Right lobe of liver (tissue), 6 donors: ENCODE data around the gene ERCC6. TPM values are rescaled to one million over a fixed set of nuclear protein-coding genes. Genes with fewer than 3 reads are reported as not detected.
A peak's percentile ranks its signal among the peaks of the same experiment; 100 is the strongest.

Experiments used
- ATAC-seq, 4 donors: fragments of 200-7000 bp; cut with Tn5 transposase; one replicate each; pipeline ENCODE4 v1.9.1; 2020; ENCODE audit warnings: mild to moderate bottlenecking in 4 of 4, moderate library complexity in 4 of 4
- DNase-seq, 3 donors: peaks; one replicate each; pipeline ENCODE4 v3.0.0-alpha.2; 2020
- H3K27ac ChIP-seq, 3 donors: fragments of 200-600 bp; one replicate each; pipeline ENCODE4 v1.8.0; 2022
- H3K27me3 ChIP-seq, 2 donors: fragments of 200-600 bp; one replicate each; pipeline ENCODE4 v1.8.0; 2022
- H3K36me3 ChIP-seq, 4 donors: fragments of 200-600 bp; sonication (generic) in 1 of 4; one replicate each; pipeline versions ENCODE4 v1.5.1 to v1.8.0; 2017 to 2022; ENCODE audit warnings: control low read depth in 1 of 4
- H3K4me1 ChIP-seq, 4 donors: fragments of 200-600 bp; sonication (generic) in 1 of 4; one replicate each; pipeline versions ENCODE4 v1.5.1 to v1.8.0; 2017 to 2022; ENCODE audit warnings: control low read depth in 1 of 4
- H3K4me3 ChIP-seq, 3 donors: fragments of 200-600 bp; one replicate each; pipeline ENCODE4 v1.8.0; 2022
- H3K9me3 ChIP-seq, 4 donors: fragments of 200-600 bp; sonication (generic) in 1 of 4; one replicate each; pipeline versions ENCODE4 v1.5.1 to v1.8.0; 2017 to 2022; ENCODE audit warnings: control low read depth in 1 of 4
- CTCF ChIP-seq, 4 donors: fragments of 200-600 bp in 3 of 4; fragments of 450-650 bp in 1 of 4; IDR thresholded peaks; one replicate each; pipeline versions ENCODE4 v1.5.1 to v1.8.0; 2016 to 2022; ENCODE audit warnings: antibody characterized with exemption in 4 of 4, mild to moderate bottlenecking in 2 of 4
- POLR2A ChIP-seq: fragments of 450-650 bp; IDR thresholded peaks from one replicate; pipeline ENCODE4 v1.6.1; 2017; ENCODE audit warnings: antibody characterized with exemption, mild to moderate bottlenecking
- WGBS: methylation state at CpG from one replicate; pipeline ENCODE4 v1.1.6; 2018; ENCODE audit warnings: low coverage, low lambda C conversion rate; ENCODE audit not compliant: insufficient coverage; ENCODE audit errors: missing lambda C conversion rate; 5-methylcytosine and 5-hydroxymethylcytosine counted together
- intact Hi-C, 2 donors: fragments of 100-400 bp; cut with DNase I; formaldehyde crosslinking; loops; one replicate each; pipeline versions ENCODE4 v1.11.2 to v1.14.1; 2022
- long read RNA-seq: library from polyadenylated mRNA; unstranded; transcript quantifications from one replicate; pipeline ENCODE4 v2.0.0, GENCODE V29; 2019
- total RNA-seq, 6 experiments: library from RNA; depleted of rRNA in 2 of 6; stranded (reverse); fragments of >200 nt in 2 of 6; fragmentation: NEBNext Ultra II Directional in 3 of 6; extraction: Animal tissue kit (Norgen Biotek cat#: 25700) in 3 of 6; gene quantifications; one replicate each; pipeline versions ENCODE4 v1.1.0 to v1.2.4, GENCODE V29; 2016 to 2023
- donor health status: DM: no; HTN: yes; CAD: no.
- donor health status: DM: no; HTN: no; CAD: no.
- donor health status: DM: no; HTN: no; CAD: no.
- donor health status: DM: no; HTN: yes; CAD: no.
- donor health status: DM: no; HTN: yes; CAD: no.

The ERCC6 gene
- 10 to 100 TPM in 4 of 6 experiments, 1 to 10 TPM in 2; 7.3 to 16.8 (median 10.6) TPM for total RNA-seq
- long read RNA-seq, result 0 reads

- Histone ChIP-seq H3K36me3 (no peaks in the 10 kb centered on the region), H3K4me1 (peaks cover 0 to 9% (median 5%) of the 10 kb centered on the region in 4 donors), H3K27me3 (no peaks in the 10 kb centered on the region), H3K27ac (peak within 1 kb of the TSS; percentile 81 to 90 (median 86)), H3K4me3 (peak within 1 kb of the TSS; percentile 69 to 82 (median 75)), H3K9me3 (no peaks in the 10 kb centered on the region)
- TF ChIP-seq POLR2A (peak; percentile 82), CTCF (IDR thresholded peaks at IDR 0.05) (peak in 2 of 4 donors; percentile 4 to 15)
- WGBS, result 3% methylated on average over 18 of the region's 75 CpGs
- intact Hi-C loops, result no loop called here
- peak; percentile 98 to 99 (median 99) for DNase-seq
- peak; percentile 97 to 98 (median 97) for ATAC-seq
Observed at GRCh38 chr10:49538381-49539319, at the start of gene ERCC6. ERCC6 (minus strand) TSS chr10:49539121.

GRCh38 chr10:49587981-49588380, 49.1 kb upstream of the ERCC6 start:
- TF ChIP-seq POLR2A, result no peak
- TF ChIP-seq CTCF (IDR thresholded peaks at IDR 0.05), result no peak
- 90% methylated on average over 3 of the region's 4 CpGs for WGBS
- Histone ChIP-seq H3K27me3 (no peaks in the 10 kb centered on the region), H3K4me3 (no peak overlapping the region), H3K9me3 (no peaks in the 10 kb centered on the region), H3K27ac (no peak overlapping the region), H3K4me1 (no peaks in the 10 kb centered on the region), H3K36me3 (no peaks in the 10 kb centered on the region)
- DNase-seq (no peak), ATAC-seq (no peak)
- intact Hi-C loops, result no loop called here

DNA sequence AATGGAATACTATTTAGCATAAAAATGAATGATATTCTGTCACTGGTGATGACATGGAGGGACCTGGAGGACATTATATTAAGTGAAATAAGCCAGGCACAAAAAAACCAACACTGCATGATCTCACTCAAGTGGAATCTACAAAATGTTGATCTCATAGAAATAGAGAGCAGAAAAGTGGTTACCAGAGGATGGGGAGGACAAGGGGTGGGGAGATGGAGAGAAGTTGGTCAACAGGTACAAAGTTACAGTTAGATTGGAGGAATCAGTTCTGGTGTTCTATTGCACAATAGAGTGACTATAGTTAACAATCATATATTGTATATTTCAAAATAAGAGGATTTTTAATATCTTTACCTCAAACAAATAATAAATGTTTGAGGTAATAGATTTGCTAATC, 46.5 kb upstream of the ERCC6 start:
- DNase-seq, result no peak
- ATAC-seq, result no peak
- H3K9me3 ChIP-seq, result no peaks in the 10 kb centered on the region
- no peaks in the 10 kb centered on the region for H3K4me1 ChIP-seq
- no peaks in the 10 kb centered on the region for H3K27me3 ChIP-seq
- no peaks in the 10 kb centered on the region for H3K36me3 ChIP-seq
- no peak overlapping the region for H3K4me3 ChIP-seq
- intact Hi-C loops, result no loop called here
- no peak for TF ChIP-seq POLR2A
- TF ChIP-seq CTCF (IDR thresholded peaks at IDR 0.05), result no peak
- no peak overlapping the region for H3K27ac ChIP-seq

- intact Hi-C loops, result no loop called here
- H3K9me3 ChIP-seq, result no peaks in the 10 kb centered on the region
- 46% methylated on average over 2 of the region's 2 CpGs for WGBS
- no peaks in the 10 kb centered on the region for H3K4me1 ChIP-seq
- H3K27ac ChIP-seq, result no peak overlapping the region
- no peaks in the 10 kb centered on the region for H3K27me3 ChIP-seq
- no peak for TF ChIP-seq POLR2A
- TF ChIP-seq CTCF (IDR thresholded peaks at IDR 0.05), result no peak
- no peaks in the 10 kb centered on the region for H3K36me3 ChIP-seq
- no peak for ATAC-seq
- H3K4me3 ChIP-seq, result no peak overlapping the region
- no peak for DNase-seq
Observed at GRCh38 chr10:49579621-49580020, 40.7 kb upstream of the ERCC6 start.
